HG02623 (cell line): ENCODE measurements around the gene RPL18A.
A peak's percentile ranks its signal among the peaks of the same experiment; 100 is the strongest.

ENCODE experiments used
- ATAC-seq: cut with Tn5 transposase; IDR thresholded peaks from one replicate; pipeline ENCODE4 v1.9.1; 2021; ENCODE audit warnings: moderate library complexity; ENCODE audit not compliant: unreplicated experiment

RPL18A gene

DNA sequence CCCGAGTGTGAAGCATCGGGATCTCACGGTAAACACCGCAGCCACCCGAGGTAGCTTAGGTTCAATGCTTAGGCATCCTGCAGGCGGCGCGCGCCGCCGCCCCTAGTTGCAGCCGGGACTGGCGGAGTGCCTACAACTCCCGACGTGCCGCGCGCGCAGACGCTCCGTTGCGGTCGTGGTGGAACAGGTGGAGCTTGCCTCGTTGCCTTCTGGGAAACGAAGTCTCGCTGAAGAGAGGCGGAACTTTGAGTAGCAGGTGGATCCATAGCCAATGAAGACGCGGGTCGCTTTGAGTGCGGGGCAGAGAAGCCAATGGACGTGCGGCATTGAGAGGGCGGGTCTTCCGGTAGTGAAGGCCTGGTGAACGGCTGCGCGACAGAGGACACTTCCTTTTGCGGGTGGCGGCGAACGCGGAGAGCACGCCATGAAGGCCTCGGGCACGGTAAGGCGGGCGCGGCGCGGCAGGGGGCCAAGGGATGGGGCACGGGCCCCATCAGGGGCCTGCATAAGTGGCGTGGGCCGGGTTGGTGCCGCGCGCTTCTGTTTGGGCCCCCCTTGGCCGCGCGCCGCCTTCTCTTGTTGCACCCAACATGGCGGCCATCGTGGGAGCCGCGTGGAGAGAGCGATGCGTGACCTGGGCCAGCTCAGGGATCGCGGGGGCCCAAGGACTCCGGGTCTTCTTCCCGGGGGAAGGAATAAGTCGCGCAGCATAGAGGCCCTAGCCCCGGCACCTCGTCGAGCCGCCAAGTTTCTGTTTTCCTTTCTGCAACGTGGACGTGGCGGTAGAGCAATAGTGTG is at the start of gene RPL18A:
Gene RPL18A, plus strand, starts transcription at position 378 of the 798 bp plus-strand sequence. Its CDS starts 47 bp downstream, at position 425.
- ATAC-seq = peak; percentile 91

DNA sequence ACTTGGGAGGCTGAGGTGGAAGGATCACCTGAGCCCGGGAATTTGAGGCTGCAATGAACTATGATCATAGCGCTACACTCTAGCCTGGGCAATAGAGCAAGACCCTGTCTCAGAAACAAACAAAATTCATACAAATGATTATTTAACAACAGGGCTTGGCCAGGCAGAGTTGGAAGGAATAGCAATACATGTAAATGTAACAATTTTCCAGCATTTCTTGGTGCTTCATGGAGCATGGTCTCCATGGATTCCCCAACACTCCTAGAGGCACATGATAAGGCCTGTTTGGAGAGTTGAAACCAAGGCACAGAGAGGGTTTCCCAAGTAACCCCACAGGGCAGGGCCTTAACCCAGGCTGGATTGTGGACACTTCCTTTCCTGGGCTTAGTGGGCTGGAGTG is 48.6 kb upstream of the RPL18A start:
- no peak for ATAC-seq

DNA sequence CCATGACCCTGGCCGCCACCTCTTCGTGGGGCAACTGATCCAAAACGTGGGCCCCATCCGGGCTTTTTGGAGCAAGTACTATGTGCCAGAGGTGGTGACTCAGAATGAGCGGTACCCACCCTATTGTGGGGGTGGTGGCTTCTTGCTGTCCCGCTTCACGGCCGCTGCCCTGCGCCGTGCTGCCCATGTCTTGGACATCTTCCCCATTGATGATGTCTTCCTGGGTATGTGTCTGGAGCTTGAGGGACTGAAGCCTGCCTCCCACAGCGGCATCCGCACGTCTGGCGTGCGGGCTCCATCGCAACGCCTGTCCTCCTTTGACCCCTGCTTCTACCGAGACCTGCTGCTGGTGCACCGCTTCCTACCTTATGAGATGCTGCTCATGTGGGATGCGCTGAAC is 48.0 kb upstream of the RPL18A start:
- no peak for ATAC-seq

GRCh38 chr19:17812099-17812498 is 47.6 kb upstream of the RPL18A start:
- no peak for ATAC-seq

GRCh38 chr19:17817668-17818363 is 41.9 kb upstream of the RPL18A start:
- ATAC-seq = no peak

DNA sequence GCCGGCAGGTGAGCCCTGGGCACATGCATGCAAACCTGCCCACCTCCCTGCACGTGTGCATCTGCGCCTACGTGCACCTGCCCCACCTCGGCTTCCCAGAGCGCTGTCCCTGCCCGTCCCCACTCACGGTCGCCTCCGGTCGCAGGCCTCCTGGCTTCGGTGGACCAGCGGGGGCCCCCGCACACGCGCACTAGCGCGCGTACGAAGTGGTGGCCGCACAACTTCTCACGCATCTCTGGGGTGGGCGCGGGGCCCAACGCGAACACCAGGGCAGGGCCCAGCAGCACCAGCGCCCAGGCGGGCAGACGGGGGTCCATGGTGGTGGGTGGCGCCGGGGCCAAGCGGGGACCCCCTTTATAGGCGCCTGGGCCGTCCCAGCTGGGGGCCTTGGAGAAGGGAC is 38.5 kb upstream of the RPL18A start, which contains the start of gene INSL3:
Gene INSL3, minus strand, starts transcription at position 330 of the 400 bp plus-strand sequence. Its CDS starts 13 bp downstream, at position 317.
- ATAC-seq = no peak

GRCh38 chr19:17824339-17824738 is 35.4 kb upstream of the RPL18A start:
- no peak for ATAC-seq

DNA sequence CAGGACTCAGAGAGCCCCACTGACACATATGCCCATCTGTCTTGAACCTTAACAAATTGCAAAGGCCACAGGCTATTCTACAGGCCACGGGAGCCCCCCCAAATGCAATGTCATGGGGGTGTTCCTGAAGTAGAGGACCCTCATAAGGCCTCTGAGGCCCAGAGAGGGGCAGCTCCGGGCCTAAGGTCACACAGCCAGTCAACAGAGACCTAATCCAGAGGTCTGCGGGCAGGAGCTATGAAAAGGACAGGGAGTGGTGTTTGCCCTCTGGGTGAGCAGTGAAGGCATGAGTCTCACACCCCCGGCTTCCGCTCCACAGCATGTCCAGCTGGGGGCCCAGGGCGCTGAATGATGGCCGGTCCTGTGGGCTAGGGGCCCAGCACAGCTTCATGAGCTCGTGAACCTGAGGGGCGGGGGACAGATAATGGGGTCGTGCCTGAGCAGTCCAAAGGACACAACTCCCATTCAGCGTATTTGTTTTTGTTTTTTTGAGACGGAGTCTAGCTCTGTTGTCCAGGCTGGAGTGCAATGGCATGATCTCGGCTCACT is 33.1 kb upstream of the RPL18A start:
- no peak for ATAC-seq

- ATAC-seq = no peak
Observed at GRCh38 chr19:17829855-17830566, 29.7 kb upstream of the RPL18A start.

DNA sequence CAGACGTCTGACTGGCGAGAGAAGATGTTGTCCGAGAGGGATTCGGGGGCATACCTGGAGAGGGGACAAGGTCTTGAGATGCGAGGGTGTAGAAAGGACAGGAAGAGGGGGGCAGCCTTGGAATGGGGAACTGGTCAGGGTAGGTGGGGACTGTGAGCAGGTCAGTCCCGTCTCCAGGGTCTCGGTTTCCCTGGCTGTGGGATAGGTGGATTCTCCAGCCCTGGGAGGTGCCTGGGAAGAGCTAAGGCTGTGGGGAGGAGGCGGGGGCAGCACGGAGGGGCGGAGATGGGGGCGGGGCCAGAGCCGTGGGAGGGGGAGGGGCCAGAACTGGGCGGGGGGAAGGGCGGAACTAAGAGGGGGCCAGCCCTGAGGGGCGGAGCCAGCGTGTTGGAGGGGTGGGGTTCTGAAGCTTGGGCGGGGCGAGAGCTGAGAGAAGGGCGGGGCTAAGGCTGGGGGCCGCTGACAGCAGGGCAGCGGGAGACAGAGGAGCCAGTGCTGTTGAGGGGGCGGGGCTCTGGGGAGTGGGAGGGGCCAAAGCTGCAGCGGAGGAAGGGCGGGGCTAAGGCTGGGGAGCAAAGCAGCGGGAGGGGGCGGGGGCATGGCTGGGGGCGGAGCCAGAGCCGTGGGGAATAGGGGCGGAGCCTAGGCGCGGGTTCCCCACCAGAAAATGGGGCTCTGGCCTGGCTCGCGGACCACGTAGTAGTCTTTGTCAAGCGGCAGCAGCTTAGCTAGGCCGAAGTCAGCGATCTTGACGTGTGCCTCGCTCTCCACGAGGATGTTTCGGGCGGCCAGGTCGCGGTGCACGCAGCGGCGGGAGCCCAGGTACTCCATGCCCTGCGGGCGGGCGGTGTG is 28.9 kb upstream of the RPL18A start:
- no peak for ATAC-seq

DNA sequence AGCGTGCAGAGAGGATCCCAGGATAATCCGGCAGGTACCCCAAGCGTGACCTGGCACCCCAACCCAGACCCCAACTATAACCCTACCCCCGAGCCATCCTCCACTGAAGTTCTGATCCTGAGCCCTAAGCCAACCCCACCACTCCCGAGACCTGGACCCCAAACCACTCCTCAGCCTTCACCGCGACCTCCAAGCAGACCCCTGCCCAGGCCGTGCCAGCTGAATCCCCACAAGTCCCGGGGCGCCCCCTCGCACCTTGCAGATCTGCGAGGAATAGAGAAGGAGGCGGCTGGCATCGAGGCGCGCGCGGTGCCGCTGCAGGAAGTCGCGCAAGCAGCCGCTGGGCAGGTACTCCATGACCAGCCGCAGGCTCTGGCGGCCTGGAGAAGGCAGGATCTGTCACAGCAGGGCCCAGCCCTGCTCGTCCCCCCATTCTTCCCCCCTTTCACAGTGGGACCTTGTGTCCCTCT is 28.3 kb upstream of the RPL18A start:
- ATAC-seq = no peak

- no peak for ATAC-seq
Observed at GRCh38 chr19:17832443-17833208, 27.1 kb upstream of the RPL18A start.

GRCh38 chr19:17834350-17835181 is 25.1 kb upstream of the RPL18A start:
- ATAC-seq = no peak

DNA sequence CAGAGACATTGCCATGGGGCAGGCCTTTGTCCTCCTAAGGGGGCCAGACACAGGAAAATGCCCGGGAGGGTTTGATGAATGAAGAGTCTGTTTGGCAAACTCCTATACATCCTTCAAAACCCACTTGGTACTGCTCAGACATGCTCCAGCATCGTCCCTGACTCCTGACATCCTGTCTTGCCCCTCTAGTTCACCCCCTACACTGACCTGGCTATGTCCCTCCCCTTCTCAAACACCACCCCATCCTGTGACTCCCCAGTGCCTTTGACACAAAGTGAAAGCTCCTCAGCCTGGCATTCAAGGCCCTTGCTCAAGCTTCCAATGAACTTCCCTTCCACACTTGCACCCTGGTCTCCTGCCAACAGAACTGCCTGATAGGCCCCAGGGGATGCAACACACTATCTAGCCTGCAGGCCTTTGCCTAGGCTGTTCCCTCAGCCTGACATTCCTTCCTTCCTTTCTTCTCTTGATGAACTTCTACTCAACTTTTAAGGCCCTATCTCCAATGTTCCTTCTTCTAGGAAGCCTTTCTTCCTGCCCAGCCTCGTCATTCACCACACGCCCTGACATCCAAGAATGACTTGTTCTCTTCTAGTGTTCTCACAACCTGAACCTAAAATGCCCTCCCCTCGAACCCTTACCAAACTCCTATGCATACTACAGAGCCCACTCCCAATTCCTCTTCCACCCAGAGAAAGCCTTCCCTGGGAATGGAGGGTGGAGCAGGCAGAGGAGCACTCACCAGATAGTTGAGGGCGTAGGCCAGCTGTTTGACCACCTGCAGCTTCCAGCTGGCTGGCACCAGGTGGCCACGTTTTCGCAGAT is 24.3 kb upstream of the RPL18A start:
- ATAC-seq = no peak

DNA sequence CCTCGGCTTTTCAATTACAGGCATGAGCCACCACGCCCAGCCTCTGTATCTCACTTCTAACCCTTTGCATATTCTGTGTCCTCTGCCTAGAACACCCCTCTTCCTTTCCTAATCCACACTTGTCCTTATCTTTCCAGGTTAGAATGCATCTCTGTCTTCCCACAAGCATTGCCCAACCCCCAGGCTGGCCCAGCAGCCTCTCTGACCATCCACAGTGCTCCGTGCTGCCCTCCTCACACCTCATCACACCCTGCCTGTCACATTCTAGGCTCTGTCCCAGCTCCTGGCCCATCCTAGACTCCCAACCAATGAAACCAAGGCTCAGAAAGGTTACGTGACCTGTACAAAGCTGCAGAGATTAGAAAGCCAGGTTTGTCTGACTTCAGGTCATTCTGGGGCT is 23.2 kb upstream of the RPL18A start:
- no peak for ATAC-seq

GRCh38 chr19:17837972-17838371 is 21.7 kb upstream of the RPL18A start:
- ATAC-seq = no peak

DNA sequence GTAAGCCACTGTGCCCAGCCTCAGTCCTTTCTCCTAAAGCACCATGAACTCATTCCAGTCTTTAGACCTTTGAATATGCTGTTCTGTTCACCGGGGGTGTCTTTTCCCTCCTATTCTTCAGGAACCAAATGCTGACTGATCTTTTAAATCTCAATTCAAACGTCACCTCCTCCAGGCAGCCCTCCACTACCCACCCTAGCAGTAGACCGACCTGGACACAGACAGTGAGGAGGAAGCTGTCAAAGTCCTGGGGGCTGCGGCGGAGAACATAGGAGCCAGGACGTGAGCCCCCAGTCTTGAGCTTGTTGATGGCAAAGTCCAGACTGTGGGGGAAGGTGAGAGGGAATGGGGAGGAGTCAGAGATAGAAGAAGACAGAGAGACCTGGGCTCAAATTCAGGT is 19.7 kb upstream of the RPL18A start:
- ATAC-seq = no peak

- no peak for ATAC-seq
Observed at GRCh38 chr19:17841371-17841809, 18.3 kb upstream of the RPL18A start.
